Uterus (tissue), 2 donors: ENCODE data around the gene ABI2.

Experiments
- POLR2A ChIP-seq, 2 donors: fragments of 450-650 bp; IDR thresholded peaks; one replicate each; pipeline ENCODE4 v1.6.1; 2016; ENCODE audit warnings: antibody characterized with exemption in 2 of 2, mild to moderate bottlenecking in 1 of 2, moderate library complexity in 1 of 2
- TF ChIP-seq, protein P1 (sequence below), 4 experiments: fragments of 200-600 bp in 2 of 4; fragments of 450-650 bp in 2 of 4; sonication (generic) in 2 of 4; IDR thresholded peaks; one replicate each; pipeline ENCODE4 v1.5.1; 2016 to 2019; ENCODE audit warnings: antibody characterized with exemption in 4 of 4, mild to moderate bottlenecking in 2 of 4, moderate library complexity in 1 of 4

DNA sequence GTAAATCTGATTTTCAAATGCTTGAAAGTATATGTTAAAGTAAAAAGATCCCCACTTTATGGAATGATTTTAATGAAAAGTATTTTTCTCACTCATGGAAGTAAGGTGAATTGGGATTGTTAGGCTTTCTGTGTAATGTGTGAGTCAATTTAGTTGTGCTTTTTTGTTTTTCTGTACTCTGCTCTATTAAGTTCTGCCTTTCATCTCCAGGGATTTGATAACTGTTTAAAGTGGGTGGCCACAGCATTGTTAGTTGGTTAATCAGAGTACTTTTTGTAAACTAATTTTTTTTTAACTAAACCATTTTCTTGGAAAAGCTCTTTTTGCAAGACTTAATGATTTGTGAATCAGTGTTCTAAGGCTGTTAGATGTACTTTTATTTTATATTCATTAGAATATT is 76.8 kb downstream of the ABI2 start:
- TF ChIP-seq, protein P1, sequence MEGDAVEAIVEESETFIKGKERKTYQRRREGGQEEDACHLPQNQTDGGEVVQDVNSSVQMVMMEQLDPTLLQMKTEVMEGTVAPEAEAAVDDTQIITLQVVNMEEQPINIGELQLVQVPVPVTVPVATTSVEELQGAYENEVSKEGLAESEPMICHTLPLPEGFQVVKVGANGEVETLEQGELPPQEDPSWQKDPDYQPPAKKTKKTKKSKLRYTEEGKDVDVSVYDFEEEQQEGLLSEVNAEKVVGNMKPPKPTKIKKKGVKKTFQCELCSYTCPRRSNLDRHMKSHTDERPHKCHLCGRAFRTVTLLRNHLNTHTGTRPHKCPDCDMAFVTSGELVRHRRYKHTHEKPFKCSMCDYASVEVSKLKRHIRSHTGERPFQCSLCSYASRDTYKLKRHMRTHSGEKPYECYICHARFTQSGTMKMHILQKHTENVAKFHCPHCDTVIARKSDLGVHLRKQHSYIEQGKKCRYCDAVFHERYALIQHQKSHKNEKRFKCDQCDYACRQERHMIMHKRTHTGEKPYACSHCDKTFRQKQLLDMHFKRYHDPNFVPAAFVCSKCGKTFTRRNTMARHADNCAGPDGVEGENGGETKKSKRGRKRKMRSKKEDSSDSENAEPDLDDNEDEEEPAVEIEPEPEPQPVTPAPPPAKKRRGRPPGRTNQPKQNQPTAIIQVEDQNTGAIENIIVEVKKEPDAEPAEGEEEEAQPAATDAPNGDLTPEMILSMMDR (IDR thresholded peaks at IDR 0.05): no peak
- TF ChIP-seq POLR2A (IDR thresholded peaks at IDR 0.05): no peak
